Stimulated activated CD8-positive, alpha-beta memory T cell treated with anti-CD3 and anti-CD28 coated beads, Interleukin-7, amount 100 ng/mL, for 4 hours (primary cell): ENCODE data around the gene P3H4.

Source experiments
- DNase-seq, 2 donors: peaks; one replicate each; pipeline ENCODE4 v3.0.0-alpha.2; 2020; ENCODE audit warnings: low read depth in 2 of 2

The P3H4 gene

GRCh38 chr17:41772218-41772585 lies 39.5 kb downstream of the P3H4 start:
- no peak for DNase-seq

GRCh38 chr17:41771389-41772206 lies 40.2 kb downstream of the P3H4 start:
- DNase-seq: no peak

GRCh38 chr17:41769985-41770384 lies 41.8 kb downstream of the P3H4 start:
- no peak for DNase-seq

- DNase-seq: no peak
Observed at GRCh38 chr17:41769346-41769862, 42.3 kb downstream of the P3H4 start.

GRCh38 chr17:41768682-41769288 lies 43.0 kb downstream of the P3H4 start:
- no peak for DNase-seq

GRCh38 chr17:41767324-41768042 lies 44.3 kb downstream of the P3H4 start:
- DNase-seq: no peak

GRCh38 chr17:41766135-41766534 lies 45.6 kb downstream of the P3H4 start:
- DNase-seq: no peak

GRCh38 chr17:41763327-41763726 lies 48.4 kb downstream of the P3H4 start:
- no peak for DNase-seq

GRCh38 chr17:41762841-41763240 lies 48.9 kb downstream of the P3H4 start:
- no peak for DNase-seq

GRCh38 chr17:41762391-41762790 lies 49.4 kb downstream of the P3H4 start:
- DNase-seq: no peak

- DNase-seq: no peak
Observed at GRCh38 chr17:41760878-41761277, 50.9 kb downstream of the P3H4 start.

GRCh38 chr17:41758601-41759000 lies 53.1 kb downstream of the P3H4 start:
- DNase-seq: no peak

GRCh38 chr17:41754066-41754465 lies 57.7 kb downstream of the P3H4 start:
- no peak for DNase-seq
